Mammary epithelial cell (primary cell): Measurements from ENCODE around the gene TUBB4A.

Source experiments
- CTCF ChIP-seq, 2 donors: IDR thresholded peaks in 1 of 2; conservative IDR thresholded peaks in 1 of 2; 2 replicates each; pipeline ENCODE4 v1.5.1; 2011 to 2012; ENCODE audit warnings: inconsistent platforms in 2 of 2, low read length in 2 of 2, mild to moderate bottlenecking in 2 of 2, control low read depth in 1 of 2, low read depth in 1 of 2; ENCODE audit not compliant: insufficient read depth in 1 of 2; ENCODE audit errors: extremely low read depth in 1 of 2
- EZH2 ChIP-seq: IDR thresholded peaks from 2 replicates; pipeline ENCODE4 v1.6.1; 2012; ENCODE audit warnings: low read length, inconsistent platforms, borderline replicate concordance

DNA sequence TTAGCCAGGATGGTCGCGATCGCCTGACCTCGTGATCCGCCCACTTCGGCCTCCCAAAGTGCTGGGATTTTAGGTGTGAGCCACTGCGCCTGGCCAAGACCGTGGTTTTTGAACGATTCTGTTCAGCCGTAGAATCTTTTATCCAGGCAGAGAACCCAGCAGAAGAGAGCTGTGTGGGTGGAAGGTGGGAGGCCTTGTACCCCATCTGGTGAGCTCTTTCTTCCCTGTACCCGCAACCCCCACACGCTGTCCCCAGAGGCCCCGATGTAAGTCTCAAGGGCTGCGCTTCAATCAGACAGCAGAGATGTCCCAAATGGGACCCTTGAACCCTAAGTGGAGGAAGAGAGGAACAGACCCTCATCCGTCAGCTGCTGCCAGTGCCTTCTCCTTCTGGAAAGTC is 46.2 kb downstream of the TUBB4A start:
- TF ChIP-seq CTCF (conservative IDR thresholded peaks at IDR 0.05 in 1 of 2, IDR thresholded peaks at IDR 0.05 in 1 of 2; ENCODE audit: extremely low read depth in 1 of 2, insufficient read depth in 1 of 2, low read depth in 1 of 2, low read length in 2 of 2) (no peak), EZH2 (no peak)
